GM19025 (cell line): ENCODE measurements around the gene ZDHHC16.

Source experiments
- ATAC-seq: cut with Tn5 transposase; IDR thresholded peaks from one replicate; pipeline ENCODE4 v1.9.1; 2021; ENCODE audit warnings: mild to moderate bottlenecking, low read depth, moderate library complexity; ENCODE audit not compliant: unreplicated experiment

The ZDHHC16 gene

DNA sequence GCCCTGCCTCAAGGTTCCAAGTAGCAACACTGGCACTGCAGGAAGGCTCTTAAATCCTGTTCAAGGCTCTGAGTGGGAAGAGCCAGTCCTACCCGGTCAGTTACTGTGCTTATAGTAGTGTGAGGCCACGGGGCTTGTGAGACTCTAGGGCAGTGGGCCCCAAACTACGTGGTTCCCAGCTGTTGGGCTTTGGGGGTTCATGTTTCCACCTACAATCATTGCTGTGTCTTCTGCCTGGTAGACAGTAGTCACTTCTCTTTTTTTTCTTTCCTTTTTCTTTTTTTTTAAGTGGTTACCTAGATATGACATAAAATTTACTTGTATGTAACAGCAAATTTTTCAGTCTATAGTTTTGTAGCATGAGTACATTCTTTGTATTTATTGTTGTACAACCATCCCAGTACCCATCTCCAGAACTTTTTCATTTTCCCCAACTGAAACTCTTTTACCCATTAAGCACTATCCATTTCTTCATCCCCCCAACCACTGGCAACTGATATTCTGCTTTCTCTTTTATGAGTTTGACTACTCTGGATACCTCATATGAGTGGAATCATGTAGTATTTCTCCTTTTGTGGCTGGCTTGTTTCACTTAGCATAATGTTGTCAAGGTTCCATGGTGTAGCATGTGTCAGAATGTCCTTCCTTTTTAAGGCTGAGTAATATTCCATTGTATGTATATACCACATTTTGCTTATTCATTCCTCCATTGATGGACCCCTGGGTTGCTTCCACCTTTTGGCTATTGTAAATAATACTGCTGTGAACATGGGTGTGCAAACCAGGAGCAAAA is 60.4 kb downstream of the ZDHHC16 start:
- ATAC-seq = no peak
